Muscle of leg (tissue), 11 donors: ENCODE measurements around the gene MDN1. TPM values are rescaled to one million over a fixed set of nuclear protein-coding genes. Genes with fewer than 3 reads are reported as not detected.
"Not testable (repeated sequence)": the region's sequence is repeated elsewhere in the genome, so short reads cannot be mapped to it uniquely, and the experiment has no call there.

Experiments used
- DNase-seq: peaks from one replicate; pipeline ENCODE4 v3.0.0; 2013
- H3K27ac ChIP-seq: one replicate; pipeline ENCODE4 v1.5.1; 2013; ENCODE audit warnings: mild to moderate bottlenecking, low read length, control low read depth
- H3K27me3 ChIP-seq: one replicate; pipeline ENCODE4 v1.6.1; 2013; ENCODE audit warnings: low read length; ENCODE audit not compliant: control insufficient read depth, insufficient read depth
- H3K36me3 ChIP-seq: one replicate; pipeline ENCODE4 v1.6.1; 2013; ENCODE audit warnings: low read length; ENCODE audit not compliant: control insufficient read depth, insufficient read depth
- H3K4me1 ChIP-seq: one replicate; pipeline ENCODE4 v1.6.1; 2013; ENCODE audit warnings: low read length; ENCODE audit not compliant: control insufficient read depth, insufficient read depth
- H3K4me3 ChIP-seq: one replicate; pipeline ENCODE4 v1.5.1; 2013; ENCODE audit warnings: low read length, control low read depth
- H3K9me3 ChIP-seq: replicated peaks from 2 replicates; pipeline ENCODE4 v1.6.1; 2013; ENCODE audit warnings: low read depth, low read length; ENCODE audit not compliant: control insufficient read depth
- WGBS: methylation state at CpG from one replicate; pipeline ENCODE4 v1.1.5; 2013; ENCODE audit warnings: missing lambda C conversion rate; ENCODE audit not compliant: insufficient coverage; 5-methylcytosine and 5-hydroxymethylcytosine counted together
- polyA plus RNA-seq, 8 donors: library from polyadenylated mRNA; unstranded; fragments of 120-200 nt; gene quantifications; one replicate each; pipeline versions ENCODE4 v1.2.1 to v1.2.3, GENCODE V29; 2013; ENCODE audit warnings: inconsistent platforms in 1 of 8, low replicate concordance in 1 of 8; ENCODE audit not compliant: insufficient read length in 8 of 8, insufficient read depth in 1 of 8
- total RNA-seq: library from RNA; stranded (reverse); fragments of 120-200 nt; gene quantifications from one replicate; pipeline ENCODE4 v1.2.4, GENCODE V29; 2013

The MDN1 gene
- total and polyA plus RNA-seq, 9 donors, result 24.4 to 32.9 (median 26.3) TPM

- no peaks in the 10 kb centered on the region for H3K27me3 ChIP-seq
- DNase-seq, result no peak
- no peak overlapping the region for H3K27ac ChIP-seq
- H3K36me3 ChIP-seq, result peaks cover 41% of the 10 kb centered on the region
- H3K4me1 ChIP-seq, result peaks cover 6% of the 10 kb centered on the region
- no peak overlapping the region for H3K4me3 ChIP-seq
- WGBS, result 57% methylated on average over 1 of the region's 3 CpGs
- H3K9me3 ChIP-seq, result no peaks in the 10 kb centered on the region
These were observed 176.6 kb downstream of the MDN1 start for GRCh38 chr6:89642956-89643355.

- peaks cover 28% of the 10 kb centered on the region for H3K36me3 ChIP-seq
These were observed 178.0 kb downstream of the MDN1 start for GRCh38 chr6:89641581-89641980.

GRCh38 chr6:89640804-89641203 is 178.8 kb downstream of the MDN1 start:
- peaks cover 29% of the 10 kb centered on the region for H3K36me3 ChIP-seq
- 89% methylated on average over 3 of the region's 4 CpGs for WGBS
- no peaks in the 10 kb centered on the region for H3K27me3 ChIP-seq
- no peak overlapping the region for H3K27ac ChIP-seq
- no peak for DNase-seq
- no peak overlapping the region for H3K4me3 ChIP-seq
- peaks cover 10% of the 10 kb centered on the region for H3K4me1 ChIP-seq
- H3K9me3 ChIP-seq, result no peaks in the 10 kb centered on the region

More at GRCh38 chr6:89641581-89641980, 178.0 kb downstream of the MDN1 start:
- not testable (repeated sequence) for DNase-seq, H3K9me3 ChIP-seq, H3K27ac ChIP-seq, H3K27me3 ChIP-seq, H3K4me3 ChIP-seq, H3K4me1 ChIP-seq
- WGBS, result 100% methylated on average over 1 of the region's 3 CpGs

- peak; percentile 98 for DNase-seq
- WGBS, result 2% methylated on average over 58 of the region's 58 CpGs
- peaks cover 19% of the 10 kb centered on the region for H3K36me3 ChIP-seq
These were observed 181.0 kb downstream of the MDN1 start, which contains the start of gene LYRM2 for GRCh38 chr6:89638320-89639195. Gene LYRM2 (minus strand): TSS chr6:89638747. CDS start chr6:89638716, 31 bp downstream.

GRCh38 chr6:89637960-89638319 is 181.7 kb downstream of the MDN1 start:
- no peak for DNase-seq
- WGBS, result 0% methylated on average over 4 of the region's 7 CpGs
- Histone ChIP-seq H3K36me3 (peaks cover 14% of the 10 kb centered on the region), H3K4me3 (peak overlapping the region; percentile 77), H3K27ac (peak overlapping the region; percentile 90), H3K27me3 (no peaks in the 10 kb centered on the region), H3K9me3 (no peaks in the 10 kb centered on the region), H3K4me1 (peaks cover 10% of the 10 kb centered on the region)

More at GRCh38 chr6:89638320-89639195, 181.0 kb downstream of the MDN1 start, which contains the start of gene LYRM2:
- peak within 1 kb of the TSS; percentile 90 for H3K27ac ChIP-seq
- H3K4me1 ChIP-seq, result peaks cover 10% of the 10 kb centered on the region
- no peaks in the 10 kb centered on the region for H3K27me3 ChIP-seq
- H3K4me3 ChIP-seq, result peak within 1 kb of the TSS; percentile 77
- H3K9me3 ChIP-seq, result no peaks in the 10 kb centered on the region

- H3K9me3 ChIP-seq, H3K4me1 ChIP-seq, DNase-seq, H3K36me3 ChIP-seq, H3K27me3 ChIP-seq, H3K4me3 ChIP-seq, H3K27ac ChIP-seq: not testable (repeated sequence)
- no CpG with 5 or more reads among the region's 3 CpGs for whole genome bisulfite sequencing
These were observed 183.2 kb downstream of the MDN1 start for GRCh38 chr6:89636412-89636811.

- no peak overlapping the region for H3K4me3 ChIP-seq
- no peaks in the 10 kb centered on the region for H3K4me1 ChIP-seq
- WGBS, result 86% methylated on average over 8 of the region's 9 CpGs
- H3K27me3 ChIP-seq, result no peaks in the 10 kb centered on the region
- H3K27ac ChIP-seq, result no peak overlapping the region
- no peak for DNase-seq
- H3K9me3 ChIP-seq, result no peaks in the 10 kb centered on the region
- H3K36me3 ChIP-seq, result peaks cover 10% of the 10 kb centered on the region
These were observed 189.1 kb downstream of the MDN1 start for GRCh38 chr6:89630488-89630887.

- H3K27me3 ChIP-seq, result no peaks in the 10 kb centered on the region
- H3K36me3 ChIP-seq, result peaks cover 7% of the 10 kb centered on the region
- 96% methylated on average over 5 of the region's 8 CpGs for WGBS
- no peak overlapping the region for H3K27ac ChIP-seq
- no peak for DNase-seq
- no peak overlapping the region for H3K4me3 ChIP-seq
- no peaks in the 10 kb centered on the region for H3K9me3 ChIP-seq
- H3K4me1 ChIP-seq, result no peaks in the 10 kb centered on the region
These were observed 195.8 kb downstream of the MDN1 start for GRCh38 chr6:89623749-89624148.

GRCh38 chr6:89619567-89619966 is 200.0 kb downstream of the MDN1 start:
- Histone ChIP-seq H3K4me1 (no peaks in the 10 kb centered on the region), H3K36me3 (peaks cover 5% of the 10 kb centered on the region)
- 85% methylated on average over 2 of the region's 6 CpGs for WGBS

GRCh38 chr6:89618026-89618425 is 201.6 kb downstream of the MDN1 start:
- no peak overlapping the region for H3K4me3 ChIP-seq
- no peaks in the 10 kb centered on the region for H3K36me3 ChIP-seq
- no peaks in the 10 kb centered on the region for H3K27me3 ChIP-seq
- H3K27ac ChIP-seq, result no peak overlapping the region
- no peaks in the 10 kb centered on the region for H3K9me3 ChIP-seq
- no peak for DNase-seq
- H3K4me1 ChIP-seq, result no peaks in the 10 kb centered on the region
- WGBS, result 93% methylated on average over 5 of the region's 6 CpGs

More at GRCh38 chr6:89619567-89619966, 200.0 kb downstream of the MDN1 start:
- H3K9me3 ChIP-seq, result no peaks in the 10 kb centered on the region
- H3K27me3 ChIP-seq, result no peaks in the 10 kb centered on the region
- no peak overlapping the region for H3K4me3 ChIP-seq
- no peak for DNase-seq
- no peak overlapping the region for H3K27ac ChIP-seq
